PFSK-1 (cell line): Measurements from ENCODE around the gene FBXO34.

Source experiments
- FOXP2 ChIP-seq: optimal IDR thresholded peaks from 2 replicates; pipeline ENCODE3; 2011; ENCODE audit warnings: borderline replicate concordance, control low read depth, inconsistent platforms; ENCODE audit not compliant: insufficient read depth; ENCODE audit errors: extremely low read length, extremely low read depth
- POLR2AphosphoS5 ChIP-seq: IDR thresholded peaks from 2 replicates; pipeline ENCODE4 v1.6.1; 2012; ENCODE audit warnings: low read depth, mild to moderate bottlenecking, control low read depth, low read length, moderate library complexity
- REST ChIP-seq, 2 experiments: IDR thresholded peaks; 2 replicates each; pipeline versions ENCODE4 v1.6.1 to v1.8.0; 2011 to 2012; ENCODE audit warnings: low read depth in 2 of 2, low read length in 2 of 2, control low read depth in 1 of 2, inconsistent platforms in 1 of 2, mild to moderate bottlenecking in 1 of 2, moderate library complexity in 1 of 2; ENCODE audit not compliant: insufficient read depth in 1 of 2
- SIN3A ChIP-seq: IDR thresholded peaks from 2 replicates; pipeline ENCODE4 v1.6.1; 2012; ENCODE audit warnings: mild to moderate bottlenecking, low read length, moderate library complexity, borderline replicate concordance; ENCODE audit not compliant: insufficient read depth
- TAF1 ChIP-seq: IDR thresholded peaks from 2 replicates; pipeline ENCODE4 v1.6.1; 2012; ENCODE audit warnings: low read length, control low read depth, borderline replicate concordance; ENCODE audit not compliant: insufficient read depth

The FBXO34 gene

DNA sequence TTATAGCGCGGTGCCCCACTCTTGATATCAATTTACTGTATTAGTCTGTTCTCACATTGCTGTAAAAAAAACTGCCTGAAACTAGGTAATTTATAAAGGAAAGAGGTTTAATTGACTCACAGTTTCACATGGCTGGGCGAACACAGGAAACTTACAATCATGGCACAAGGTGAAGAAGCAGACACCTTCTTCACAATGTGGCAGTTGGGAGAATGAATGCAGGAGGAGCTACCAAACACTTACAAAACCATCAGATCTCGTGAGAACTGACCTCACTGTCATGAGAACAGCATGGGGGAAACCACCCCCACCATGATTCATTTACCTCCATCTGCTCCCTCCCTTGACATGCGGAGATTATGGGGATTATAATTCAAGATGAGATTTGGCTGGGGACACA lies 42.3 kb downstream of the FBXO34 start:
- no peak for TF ChIP-seq REST (IDR thresholded peaks at IDR 0.05; ENCODE audit: insufficient read depth in 1 of 2, low read depth in 2 of 2, low read length in 2 of 2)
- TF ChIP-seq SIN3A: no peak
- TF ChIP-seq POLR2AphosphoS5: no peak
- no peak for TF ChIP-seq FOXP2
- no peak for TF ChIP-seq TAF1

DNA sequence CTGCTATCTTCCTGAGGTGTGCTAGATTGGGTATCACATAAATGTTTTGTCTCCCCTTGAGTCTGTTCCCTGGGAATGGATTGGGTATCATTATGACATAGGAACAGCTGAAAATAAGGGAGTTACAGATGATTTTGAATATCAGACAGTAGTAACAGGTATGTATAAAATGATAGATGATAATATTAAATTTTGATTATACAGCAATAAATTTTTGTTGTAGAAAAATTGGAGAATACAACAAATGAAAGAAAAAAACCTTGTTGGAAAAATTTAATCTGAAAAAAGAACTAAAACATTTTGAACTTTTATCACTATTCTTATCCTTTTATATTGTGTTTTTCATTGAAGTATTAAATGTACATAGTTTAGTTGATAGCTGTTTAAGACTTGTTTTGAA lies 43.2 kb downstream of the FBXO34 start:
- TF ChIP-seq FOXP2 (no peak), REST (IDR thresholded peaks at IDR 0.05; ENCODE audit: insufficient read depth in 1 of 2, low read depth in 2 of 2, low read length in 2 of 2) (no peak), SIN3A (no peak), POLR2AphosphoS5 (no peak), TAF1 (no peak)

DNA sequence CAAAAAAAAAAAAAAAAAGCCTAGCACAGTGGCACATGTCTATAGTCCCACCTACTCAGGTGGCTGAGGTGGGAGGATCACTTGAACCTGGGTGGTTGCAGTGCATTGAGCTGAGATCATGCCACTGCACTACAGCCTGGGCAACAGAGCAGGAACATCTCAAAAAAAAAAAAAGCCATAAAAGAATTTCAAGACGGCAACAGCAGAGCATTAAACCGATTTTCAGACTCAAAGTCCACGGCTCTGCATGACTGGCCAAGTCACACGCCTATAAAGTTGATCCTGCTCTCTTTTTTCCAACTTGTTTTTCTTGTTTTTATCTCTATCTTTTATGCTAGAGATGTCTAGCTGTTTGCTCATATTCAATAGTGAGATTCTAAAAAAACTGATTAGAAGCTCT lies 45.3 kb downstream of the FBXO34 start:
- TF ChIP-seq SIN3A (no peak), REST (IDR thresholded peaks at IDR 0.05; ENCODE audit: insufficient read depth in 1 of 2, low read depth in 2 of 2, low read length in 2 of 2) (no peak), POLR2AphosphoS5 (no peak)

- no peak for TF ChIP-seq REST (IDR thresholded peaks at IDR 0.05; ENCODE audit: insufficient read depth in 1 of 2, low read depth in 2 of 2, low read length in 2 of 2)
- no peak for TF ChIP-seq POLR2AphosphoS5
- no peak for TF ChIP-seq FOXP2
Observed at GRCh38 chr14:55317542-55318306, 46.5 kb downstream of the FBXO34 start.

DNA sequence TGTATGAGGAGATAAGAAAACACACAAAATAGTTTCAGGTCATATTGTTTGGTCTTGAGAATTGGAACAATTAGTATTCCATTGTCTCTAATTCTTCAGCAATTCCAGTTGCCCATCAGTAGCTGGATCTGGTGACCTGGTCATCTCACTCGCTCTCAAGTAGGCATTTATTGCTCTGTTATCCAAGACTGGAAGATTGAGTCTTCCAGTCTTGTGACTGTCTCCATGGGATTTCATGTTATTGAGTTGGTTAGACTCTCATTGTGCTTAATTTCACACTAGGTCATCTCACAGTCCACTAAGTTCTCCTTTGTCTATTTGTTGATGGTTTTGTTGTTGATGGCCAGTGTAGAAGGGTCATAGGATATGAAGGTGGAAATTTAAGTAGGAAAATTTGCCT lies 47.5 kb downstream of the FBXO34 start:
- TF ChIP-seq POLR2AphosphoS5: no peak

- TF ChIP-seq SIN3A (no peak), POLR2AphosphoS5 (no peak), FOXP2 (no peak), REST (IDR thresholded peaks at IDR 0.05; ENCODE audit: insufficient read depth in 1 of 2, low read depth in 2 of 2, low read length in 2 of 2) (no peak), TAF1 (no peak)
Observed at GRCh38 chr14:55323910-55324309, 52.7 kb downstream of the FBXO34 start.
